Peyer's patch (tissue), 4 donors: ENCODE measurements around the gene INTS4.
"Not testable (repeated sequence)": the region's sequence is repeated elsewhere in the genome, so short reads cannot be mapped to it uniquely, and the experiment has no call there.

ENCODE experiments used
- CTCF ChIP-seq, 6 experiments: fragments of 450-650 bp in 4 of 6; fragments of 200-600 bp in 2 of 6; sonication (generic) in 1 of 6; IDR thresholded peaks; one replicate each; pipeline ENCODE4 v1.5.1; 2017 to 2019; ENCODE audit warnings: antibody characterized with exemption in 6 of 6, mild to moderate bottlenecking in 3 of 6, moderate library complexity in 1 of 6
- POLR2A ChIP-seq, 2 donors: fragments of 450-650 bp; IDR thresholded peaks; one replicate each; pipeline ENCODE4 v1.5.1; 2017; ENCODE audit warnings: antibody characterized with exemption in 2 of 2, mild to moderate bottlenecking in 2 of 2, moderate library complexity in 2 of 2

- not testable (repeated sequence) for TF ChIP-seq CTCF, POLR2A (IDR thresholded peaks at IDR 0.05)
Observed at GRCh38 chr11:77890619-77891056, 103.8 kb downstream of the INTS4 start.
